ENCODE measurements around the gene ZMIZ1.

ZMIZ1 gene

GRCh38 chr10:79052291-79053080, 16.3 kb upstream of the ZMIZ1 start:
- H3K4me1 ChIP-seq (ENCODE audit: control insufficient read depth in 1 of 2, insufficient read depth in 1 of 2, low read depth in 1 of 2, low read length in 1 of 2), result peaks cover 0 to 6% of the 10 kb centered on the region in 2 experiments
- TF ChIP-seq, protein P1, sequence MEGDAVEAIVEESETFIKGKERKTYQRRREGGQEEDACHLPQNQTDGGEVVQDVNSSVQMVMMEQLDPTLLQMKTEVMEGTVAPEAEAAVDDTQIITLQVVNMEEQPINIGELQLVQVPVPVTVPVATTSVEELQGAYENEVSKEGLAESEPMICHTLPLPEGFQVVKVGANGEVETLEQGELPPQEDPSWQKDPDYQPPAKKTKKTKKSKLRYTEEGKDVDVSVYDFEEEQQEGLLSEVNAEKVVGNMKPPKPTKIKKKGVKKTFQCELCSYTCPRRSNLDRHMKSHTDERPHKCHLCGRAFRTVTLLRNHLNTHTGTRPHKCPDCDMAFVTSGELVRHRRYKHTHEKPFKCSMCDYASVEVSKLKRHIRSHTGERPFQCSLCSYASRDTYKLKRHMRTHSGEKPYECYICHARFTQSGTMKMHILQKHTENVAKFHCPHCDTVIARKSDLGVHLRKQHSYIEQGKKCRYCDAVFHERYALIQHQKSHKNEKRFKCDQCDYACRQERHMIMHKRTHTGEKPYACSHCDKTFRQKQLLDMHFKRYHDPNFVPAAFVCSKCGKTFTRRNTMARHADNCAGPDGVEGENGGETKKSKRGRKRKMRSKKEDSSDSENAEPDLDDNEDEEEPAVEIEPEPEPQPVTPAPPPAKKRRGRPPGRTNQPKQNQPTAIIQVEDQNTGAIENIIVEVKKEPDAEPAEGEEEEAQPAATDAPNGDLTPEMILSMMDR (IDR thresholded peaks at IDR 0.05), result no peak
- H3K36me3 ChIP-seq, result no peaks in the 10 kb centered on the region
- no peaks in the 10 kb centered on the region for H3K9me3 ChIP-seq
- peaks cover 12% of the 10 kb centered on the region for H3K27me3 ChIP-seq
- H3K4me3 ChIP-seq (ENCODE audit: low read depth in 1 of 2, low read length in 1 of 2), result no peak overlapping the region
- H3K27ac ChIP-seq, result no peak overlapping the region

- no peak overlapping the region for H3K4me3 ChIP-seq (ENCODE audit: low read depth in 1 of 2, low read length in 1 of 2)
- peaks cover 0 to 6% of the 10 kb centered on the region in 2 experiments for H3K4me1 ChIP-seq (ENCODE audit: control insufficient read depth in 1 of 2, insufficient read depth in 1 of 2, low read depth in 1 of 2, low read length in 1 of 2)
- H3K36me3 ChIP-seq, result no peaks in the 10 kb centered on the region
- TF ChIP-seq, protein P1 (IDR thresholded peaks at IDR 0.05), result no peak
- no peak overlapping the region for H3K27ac ChIP-seq
- H3K27me3 ChIP-seq, result peaks cover 12% of the 10 kb centered on the region
- H3K9me3 ChIP-seq, result no peaks in the 10 kb centered on the region
These were observed 15.7 kb upstream of the ZMIZ1 start for GRCh38 chr10:79053081-79053434.

GRCh38 chr10:79053481-79054202, 15.1 kb upstream of the ZMIZ1 start:
- H3K27me3 ChIP-seq, result peaks cover 12% of the 10 kb centered on the region
- TF ChIP-seq, protein P1 (IDR thresholded peaks at IDR 0.05), result no peak
- H3K9me3 ChIP-seq, result no peaks in the 10 kb centered on the region
- no peak overlapping the region for H3K4me3 ChIP-seq (ENCODE audit: low read depth in 1 of 2, low read length in 1 of 2)
- H3K36me3 ChIP-seq, result no peaks in the 10 kb centered on the region
- peaks cover 0 to under 1% of the 10 kb centered on the region in 2 experiments for H3K4me1 ChIP-seq (ENCODE audit: control insufficient read depth in 1 of 2, insufficient read depth in 1 of 2, low read depth in 1 of 2, low read length in 1 of 2)
- H3K27ac ChIP-seq, result no peak overlapping the region

DNA sequence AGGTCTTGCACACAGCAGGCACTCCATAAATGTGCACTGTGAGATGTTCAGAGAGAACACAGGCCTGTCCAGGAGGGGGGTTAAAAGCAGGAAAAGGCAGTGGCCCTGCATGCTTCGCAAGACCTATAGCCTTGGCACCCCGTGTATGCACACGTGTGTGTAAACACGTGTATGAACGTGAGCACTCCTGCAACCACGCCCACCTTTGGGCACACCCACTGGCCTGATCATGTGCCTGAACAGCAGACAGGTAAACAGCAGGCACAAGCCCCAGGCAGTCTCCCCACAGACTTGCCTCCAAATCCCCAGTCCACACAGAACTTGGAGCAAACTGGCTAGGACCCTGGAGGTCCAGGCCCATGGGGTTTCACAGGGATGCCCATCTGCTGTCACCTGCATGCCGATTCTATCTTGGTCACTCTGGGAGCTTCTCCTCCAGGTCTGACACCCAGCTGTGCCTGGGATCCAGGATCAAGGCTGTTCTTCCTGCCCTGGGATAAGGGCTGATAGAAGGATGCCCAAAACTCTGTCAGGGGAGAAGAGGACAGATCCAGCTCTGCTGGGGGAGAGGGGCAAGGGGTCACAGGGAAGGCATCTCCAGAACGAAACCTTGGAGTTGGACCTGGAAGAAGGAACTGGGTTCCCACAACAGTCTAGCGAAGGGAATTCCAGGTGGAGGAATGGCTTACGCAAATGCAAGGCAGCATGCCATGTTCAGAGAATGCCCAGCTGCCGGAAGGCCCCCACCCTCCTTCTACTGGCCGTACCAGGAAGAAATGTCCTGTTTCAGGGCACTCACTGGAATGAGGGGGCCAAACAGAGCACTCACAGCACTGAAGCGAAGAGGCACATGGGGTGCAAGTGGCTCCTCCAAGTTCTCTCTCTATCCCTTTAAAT, 14.3 kb upstream of the ZMIZ1 start:
- H3K27me3 ChIP-seq, result peaks cover 12% of the 10 kb centered on the region
- no peaks in the 10 kb centered on the region for H3K9me3 ChIP-seq
- no peak overlapping the region for H3K4me3 ChIP-seq (ENCODE audit: low read depth in 1 of 2, low read length in 1 of 2)
- TF ChIP-seq, protein P1 (IDR thresholded peaks at IDR 0.05), result no peak
- H3K36me3 ChIP-seq, result no peaks in the 10 kb centered on the region
- no peak overlapping the region for H3K27ac ChIP-seq
- H3K4me1 ChIP-seq (ENCODE audit: control insufficient read depth in 1 of 2, insufficient read depth in 1 of 2, low read depth in 1 of 2, low read length in 1 of 2), result no peaks in the 10 kb centered on the region

- Histone ChIP-seq H3K27ac (no peak overlapping the region), H3K9me3 (no peaks in the 10 kb centered on the region)
- TF ChIP-seq, protein P1 (IDR thresholded peaks at IDR 0.05), result no peak
These were observed 13.5 kb upstream of the ZMIZ1 start for GRCh38 chr10:79055100-79055782.

More at GRCh38 chr10:79055100-79055782, 13.5 kb upstream of the ZMIZ1 start:
- Histone ChIP-seq H3K36me3 (no peaks in the 10 kb centered on the region), H3K4me1 (ENCODE audit: control insufficient read depth in 1 of 2, insufficient read depth in 1 of 2, low read depth in 1 of 2, low read length in 1 of 2) (no peaks in the 10 kb centered on the region), H3K4me3 (ENCODE audit: low read depth in 1 of 2, low read length in 1 of 2) (no peak overlapping the region), H3K27me3 (peaks cover 12% of the 10 kb centered on the region)

All from neutrophil (primary cell).